ENCODE measurements around the gene NEXMIF.
"Not testable (repeated sequence)": the region's sequence is repeated elsewhere in the genome, so short reads cannot be mapped to it uniquely, and the experiment has no call there.

NEXMIF gene

GRCh38 chrX:74925225-74926088 is at the start of gene NEXMIF:
Gene NEXMIF, minus strand, starts transcription at chrX:74925452.
- H3K4me3 ChIP-seq (ENCODE audit: low read depth, low read length), result peak within 1 kb of the TSS; percentile 48
- TF ChIP-seq CTCF (IDR thresholded peaks at IDR 0.05; ENCODE audit: control insufficient read depth, extremely low read depth, insufficient read depth), result peak; percentile 34
- no peak for DNase-seq (ENCODE audit: low read depth)

- not testable (repeated sequence) for DNase-seq (ENCODE audit: low read depth); H3K4me3 ChIP-seq (ENCODE audit: low read depth, low read length)
These were observed 36.7 kb upstream of the NEXMIF start for GRCh38 chrX:74961962-74962361.

- DNase-seq (ENCODE audit: low read depth), result no peak
- no peak for TF ChIP-seq CTCF (IDR thresholded peaks at IDR 0.05; ENCODE audit: control insufficient read depth, extremely low read depth, insufficient read depth)
- no peak overlapping the region for H3K4me3 ChIP-seq (ENCODE audit: low read depth, low read length)
These were observed 24.5 kb upstream of the NEXMIF start for GRCh38 chrX:74949717-74950116.

GRCh38 chrX:74940414-74940813 is 15.2 kb upstream of the NEXMIF start:
- H3K4me3 ChIP-seq (ENCODE audit: low read depth, low read length), result no peak overlapping the region
- DNase-seq (ENCODE audit: low read depth), result no peak
- no peak for TF ChIP-seq CTCF (IDR thresholded peaks at IDR 0.05; ENCODE audit: control insufficient read depth, extremely low read depth, insufficient read depth)

- H3K4me3 ChIP-seq (ENCODE audit: low read depth, low read length), result no peak overlapping the region
- no peak for TF ChIP-seq CTCF (IDR thresholded peaks at IDR 0.05; ENCODE audit: control insufficient read depth, extremely low read depth, insufficient read depth)
- DNase-seq (ENCODE audit: low read depth), result no peak
These were observed 6.0 kb upstream of the NEXMIF start for GRCh38 chrX:74931214-74931613.

DNA sequence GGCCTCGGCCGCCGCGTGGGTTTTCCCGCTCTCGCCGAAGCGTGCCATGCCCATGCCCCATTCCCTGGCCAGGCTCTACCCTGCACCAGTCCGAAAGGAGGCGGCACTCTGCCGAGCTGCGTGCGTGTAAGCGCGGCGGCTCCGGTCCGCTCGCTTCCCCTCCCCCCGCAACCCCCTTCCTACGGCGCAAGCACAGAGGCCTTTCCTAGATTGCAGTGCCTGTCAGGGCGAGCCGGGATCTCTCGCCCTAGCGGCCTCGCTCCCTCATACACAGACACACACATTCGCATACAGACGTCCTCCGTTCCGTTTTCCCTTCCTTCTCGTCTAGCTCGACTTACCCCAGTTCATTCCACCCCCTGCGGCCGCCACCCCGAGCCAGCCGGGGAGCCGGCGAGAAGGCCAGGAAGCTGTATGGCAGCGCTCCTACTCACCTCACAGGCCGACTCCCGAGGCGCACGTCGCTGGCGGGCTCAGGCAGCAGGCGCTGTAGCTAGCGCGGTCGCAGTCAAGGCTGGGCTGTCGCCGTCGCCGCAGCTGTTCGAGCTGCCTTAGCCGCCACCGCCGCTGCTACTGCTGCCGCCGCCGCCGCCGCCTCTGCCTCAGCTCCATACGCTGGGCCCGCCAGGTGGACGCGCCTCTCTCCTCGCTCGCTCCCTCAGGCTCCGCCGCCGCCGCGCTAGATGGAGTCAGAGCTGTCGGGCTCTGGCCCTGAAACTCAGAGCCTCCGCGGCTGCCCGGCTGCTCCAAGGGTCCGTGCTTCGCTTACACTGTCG is 615 bp downstream of the NEXMIF start:
- no peak for TF ChIP-seq CTCF (IDR thresholded peaks at IDR 0.05; ENCODE audit: control insufficient read depth, extremely low read depth, insufficient read depth)
- no peak for DNase-seq (ENCODE audit: low read depth)
- peak overlapping the region; percentile 48 for H3K4me3 ChIP-seq (ENCODE audit: low read depth, low read length)

DNA sequence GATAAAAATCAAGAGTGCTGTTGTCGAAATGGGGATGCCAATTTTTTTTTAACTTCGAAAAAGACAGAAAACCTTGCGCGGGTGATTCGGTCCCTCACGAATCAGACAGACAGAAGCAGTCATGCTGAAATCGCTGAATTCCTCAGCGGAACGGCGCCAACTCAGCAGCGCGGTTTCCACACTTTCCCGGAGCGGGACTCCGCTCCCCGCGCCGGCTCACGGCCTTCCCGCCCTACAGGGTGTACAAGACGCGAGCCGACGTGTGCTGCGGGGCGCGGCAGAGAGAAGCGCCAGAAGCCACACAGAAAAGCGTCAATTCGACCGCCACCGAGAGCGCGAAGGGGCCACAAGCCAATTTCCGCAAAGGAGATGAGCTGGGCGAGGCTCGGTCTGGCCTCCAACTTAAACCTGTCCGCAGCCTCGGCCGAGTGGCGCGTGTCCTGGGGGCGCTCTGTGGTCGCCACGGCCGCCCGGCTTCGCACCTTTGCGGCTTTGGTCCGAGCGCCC is 1.3 kb downstream of the NEXMIF start:
- no peak for TF ChIP-seq CTCF (IDR thresholded peaks at IDR 0.05; ENCODE audit: control insufficient read depth, extremely low read depth, insufficient read depth)
- H3K4me3 ChIP-seq (ENCODE audit: low read depth, low read length), result peak overlapping the region; percentile 48
- DNase-seq (ENCODE audit: low read depth), result no peak

Measured in LNCaP clone FGC (cell line).